ENCODE results near the gene TBC1D1.

Gene TBC1D1

GRCh38 chr4:38071801-38072431, 181.0 kb downstream of the TBC1D1 start:
- in situ Hi-C loops (cut with MboI; ENCODE audit: low sequenced_read_pairs), result loop anchor here (10.0 to 25.0 kb wide), 2 partner anchors 103 to 665 kb away; no protein-coding TSS in a partner anchor

GRCh38 chr4:38072578-38072977, 181.7 kb downstream of the TBC1D1 start:
- in situ Hi-C loops (cut with MboI; ENCODE audit: low sequenced_read_pairs), result loop anchor here (10.0 to 25.0 kb wide), 2 partner anchors 102 to 665 kb away; no protein-coding TSS in a partner anchor

DNA sequence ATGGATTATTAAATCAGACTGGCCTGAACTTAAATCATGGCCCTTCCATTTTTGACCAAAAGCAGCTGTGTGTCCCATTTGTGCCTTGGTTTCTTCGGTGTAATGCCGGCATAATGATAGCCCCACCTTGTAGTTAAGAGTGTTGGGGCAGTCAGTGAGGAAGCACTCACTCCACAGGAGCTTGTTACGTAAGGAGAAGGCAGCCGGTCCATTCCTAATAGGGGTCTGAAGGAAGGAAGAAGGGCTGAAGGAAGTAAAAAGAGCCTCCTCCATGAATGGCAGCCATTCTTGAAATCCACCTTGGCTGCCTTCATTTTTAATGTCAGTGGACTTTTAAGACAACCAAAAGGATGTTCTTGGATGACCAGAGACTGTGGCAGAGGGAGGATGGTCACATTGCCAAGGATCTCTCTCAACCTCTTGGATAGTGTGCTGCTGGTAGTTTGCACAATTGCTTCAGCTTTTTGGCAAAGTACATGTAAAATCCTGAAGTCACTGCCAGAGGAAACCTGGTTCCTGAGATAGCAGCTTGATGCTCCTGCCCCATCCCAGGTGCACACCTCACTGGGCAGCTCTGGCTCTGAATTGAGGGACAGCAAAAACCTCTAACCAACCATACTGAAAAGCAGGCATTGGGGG, 182.8 kb downstream of the TBC1D1 start:
- in situ Hi-C loops (cut with MboI; ENCODE audit: low sequenced_read_pairs), result loop anchor here (10.0 to 25.0 kb wide), 2 partner anchors 101 to 664 kb away; no protein-coding TSS in a partner anchor

GRCh38 chr4:38075370-38076152, 184.7 kb downstream of the TBC1D1 start:
- in situ Hi-C loops (cut with MboI; ENCODE audit: low sequenced_read_pairs), result loop anchor here (10.0 kb wide), 1 partner anchor 99 kb away; no protein-coding TSS in a partner anchor

DNA sequence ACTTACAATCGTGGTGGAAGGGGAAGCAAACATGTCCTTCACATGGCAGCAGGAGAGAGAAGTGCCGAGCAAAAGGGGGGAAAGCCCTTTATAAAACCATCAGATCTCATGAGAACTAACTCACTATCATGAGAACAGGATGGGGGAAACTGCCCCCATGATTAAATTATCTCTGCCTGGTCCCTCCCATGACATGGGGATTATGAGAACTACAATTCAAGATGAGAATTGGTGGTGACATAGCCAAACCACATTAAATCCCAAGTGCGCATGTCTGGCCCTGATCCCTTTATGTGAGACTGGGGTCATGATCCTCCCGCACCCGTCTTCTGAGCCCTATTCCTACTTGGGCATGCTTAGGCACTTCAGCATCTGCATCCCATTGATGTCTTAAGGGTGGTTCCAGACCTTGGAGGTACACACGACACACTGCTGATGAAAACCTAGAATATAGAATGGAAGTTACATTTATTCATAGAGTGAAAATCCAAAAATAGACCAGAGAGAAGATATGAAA, 185.3 kb downstream of the TBC1D1 start:
- in situ Hi-C loops (cut with MboI; ENCODE audit: low sequenced_read_pairs), result loop anchor here (10.0 kb wide), 1 partner anchor 99 kb away; no protein-coding TSS in a partner anchor

GRCh38 chr4:38077791-38078489, 187.1 kb downstream of the TBC1D1 start:
- in situ Hi-C loops (cut with MboI; ENCODE audit: low sequenced_read_pairs), result loop anchor here (10.0 kb wide), 1 partner anchor 97 kb away; no protein-coding TSS in a partner anchor

DNA sequence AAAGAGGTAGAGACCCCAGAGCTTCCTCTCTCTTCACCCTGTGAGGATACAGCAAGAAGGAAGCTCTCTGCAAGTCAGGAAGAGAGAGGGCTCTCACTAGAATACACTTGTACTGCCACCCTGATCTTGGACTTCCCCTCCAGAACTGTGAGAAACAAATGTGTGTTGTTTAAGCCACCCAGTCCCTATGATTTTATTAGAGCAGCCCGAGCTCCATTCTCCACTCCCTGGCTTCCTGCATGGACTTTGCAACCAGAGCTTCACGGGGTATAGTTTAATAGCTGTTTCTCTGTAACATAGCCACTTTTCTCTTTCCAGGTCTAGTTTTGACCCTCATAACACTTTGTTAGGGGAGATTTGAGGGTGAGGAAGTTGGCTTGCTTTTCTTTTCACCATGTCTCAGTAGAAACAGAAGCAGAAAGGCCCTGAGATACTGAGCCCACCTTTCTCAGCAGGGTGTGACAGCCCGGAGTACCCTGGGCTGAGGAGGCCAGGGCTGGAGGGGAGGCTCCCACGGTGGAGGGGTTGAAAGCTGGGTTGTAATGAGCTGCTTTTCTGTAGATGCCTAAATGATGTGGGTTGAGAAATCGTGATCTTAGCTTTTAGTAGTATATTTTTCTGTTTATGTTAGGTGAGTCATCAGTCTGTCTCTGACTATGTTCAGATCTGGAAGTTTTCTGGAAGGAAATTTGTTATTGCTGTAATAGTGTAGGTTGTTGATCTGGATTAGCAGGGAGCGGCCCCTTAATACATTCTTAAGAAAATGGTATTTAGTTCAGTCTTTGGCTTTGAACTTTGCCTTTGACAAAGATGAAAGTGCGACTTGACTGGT, 187.9 kb downstream of the TBC1D1 start:
- in situ Hi-C loops (cut with MboI; ENCODE audit: low sequenced_read_pairs), result loop anchor here (10.0 kb wide), 1 partner anchor 96 kb away; no protein-coding TSS in a partner anchor

DNA sequence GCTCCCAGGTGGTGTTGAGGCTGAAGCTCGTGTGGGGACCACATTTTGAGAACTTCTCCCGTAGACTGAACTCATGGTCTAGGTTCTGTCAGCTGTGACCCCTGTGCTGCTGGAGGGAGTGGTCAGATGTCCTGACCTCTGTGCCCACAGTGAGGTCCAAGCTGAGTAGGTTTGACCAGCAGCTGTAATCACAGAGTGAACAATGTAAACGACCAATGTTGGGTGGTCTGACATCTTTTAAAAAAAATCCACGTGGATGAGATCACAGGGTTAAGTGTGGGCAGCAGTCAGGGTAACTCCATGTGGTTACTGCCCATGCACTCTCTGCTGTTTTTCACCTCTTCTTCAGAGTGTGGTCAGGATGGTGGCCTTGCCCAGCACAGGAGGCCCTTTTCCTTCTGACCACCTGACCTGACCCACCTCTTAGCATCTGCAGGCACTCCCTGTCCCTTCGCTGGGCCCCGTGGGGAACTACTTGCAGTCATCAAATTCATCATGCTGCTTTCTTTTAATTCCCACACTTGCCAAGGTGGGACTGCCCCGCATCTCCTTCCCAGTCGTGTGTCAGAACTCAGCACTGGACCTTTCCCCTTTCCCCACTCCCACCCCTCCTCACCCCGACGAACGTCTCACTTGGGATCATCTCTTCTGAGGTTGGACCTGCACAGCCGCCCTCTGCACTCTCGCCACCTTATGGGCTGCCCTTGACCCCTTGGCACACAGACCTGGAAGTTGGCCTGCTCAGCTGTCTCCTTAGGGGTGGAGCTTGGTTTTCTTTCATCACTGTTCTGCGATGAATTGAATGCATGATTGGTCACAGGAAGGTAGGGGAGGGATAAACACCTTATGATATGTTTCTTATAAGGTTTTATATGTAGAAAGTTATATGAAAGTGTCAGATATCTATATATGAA, 189.4 kb downstream of the TBC1D1 start:
- in situ Hi-C loops (cut with MboI; ENCODE audit: low sequenced_read_pairs), result no loop called here

- in situ Hi-C loops (cut with MboI; ENCODE audit: low sequenced_read_pairs), result no loop called here
These were observed 191.1 kb downstream of the TBC1D1 start for GRCh38 chr4:38082021-38082420.

GRCh38 chr4:38082424-38083385, 191.8 kb downstream of the TBC1D1 start:
- in situ Hi-C loops (cut with MboI; ENCODE audit: low sequenced_read_pairs), result no loop called here

DNA sequence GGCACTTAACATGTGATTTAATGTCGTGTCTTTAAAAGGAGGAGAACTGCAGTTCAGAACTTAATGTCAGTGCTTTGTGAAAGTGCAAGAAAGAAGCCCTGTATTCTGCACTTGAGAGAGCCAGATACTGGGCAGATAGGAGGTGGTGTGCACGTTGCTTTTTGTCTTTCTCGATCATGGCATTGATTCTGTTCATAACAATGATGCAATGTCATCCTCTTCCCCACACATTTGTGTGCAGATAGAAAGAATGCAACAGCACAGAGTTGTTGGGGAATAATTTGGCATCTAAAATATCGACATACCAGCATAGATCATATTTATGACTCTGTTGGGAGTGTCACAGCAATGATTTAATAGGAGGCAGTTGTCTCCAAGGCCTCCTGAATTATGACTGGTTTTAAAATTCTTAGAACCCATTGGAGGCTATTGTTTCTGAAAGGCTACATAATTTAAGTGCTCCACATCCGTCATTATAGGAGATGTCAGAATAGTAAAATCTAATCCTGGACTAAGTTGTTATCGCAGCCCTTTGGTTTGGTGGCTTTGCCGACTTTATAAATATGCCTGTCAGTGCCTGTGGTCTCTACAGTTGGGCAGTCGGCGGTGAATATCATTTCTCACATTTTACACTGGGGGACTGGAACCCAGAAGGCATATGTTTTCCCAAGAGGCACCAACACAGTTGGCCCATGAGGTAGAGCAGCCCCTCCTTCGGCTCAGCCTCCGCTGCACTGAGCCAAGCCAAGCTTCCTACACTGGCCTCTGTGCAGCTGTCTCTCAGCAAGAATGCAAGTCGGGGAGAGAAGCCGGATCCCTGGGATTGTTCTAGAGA, 194.2 kb downstream of the TBC1D1 start:
- in situ Hi-C loops (cut with MboI; ENCODE audit: low sequenced_read_pairs), result no loop called here

- in situ Hi-C loops (cut with MboI; ENCODE audit: low sequenced_read_pairs), result no loop called here
These were observed 194.9 kb downstream of the TBC1D1 start for GRCh38 chr4:38085751-38086150.

- in situ Hi-C loops (cut with MboI; ENCODE audit: low sequenced_read_pairs), result no loop called here
These were observed 195.4 kb downstream of the TBC1D1 start for GRCh38 chr4:38086151-38086848.

- in situ Hi-C loops (cut with MboI; ENCODE audit: low sequenced_read_pairs), result no loop called here
These were observed 196.0 kb downstream of the TBC1D1 start for GRCh38 chr4:38086849-38087226.

DNA sequence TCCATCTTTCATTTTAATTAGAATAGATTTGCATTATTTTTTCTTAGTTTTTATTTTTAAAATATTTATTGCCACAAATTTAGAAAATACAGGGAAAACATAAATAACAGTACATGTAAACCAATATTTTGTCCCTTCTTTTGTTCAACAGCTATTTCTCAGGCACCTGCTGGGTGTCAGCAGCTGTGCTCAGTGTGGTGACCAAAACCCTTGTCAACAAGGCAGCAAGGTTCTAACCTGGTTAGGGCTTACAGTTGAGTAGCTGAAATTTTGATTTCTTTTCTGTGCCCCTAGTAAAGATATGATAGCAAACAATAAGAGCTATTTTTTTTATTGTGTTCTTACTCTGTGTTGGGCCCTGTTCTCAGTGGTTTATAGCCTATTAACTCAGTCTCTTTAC, 197.4 kb downstream of the TBC1D1 start:
- in situ Hi-C loops (cut with MboI; ENCODE audit: low sequenced_read_pairs), result no loop called here

GRCh38 chr4:38089961-38090360, 199.1 kb downstream of the TBC1D1 start:
- in situ Hi-C loops (cut with MboI; ENCODE audit: low sequenced_read_pairs), result no loop called here
